IPS-11a (cell line): ENCODE data around the gene ARFGEF2.

Experiments
- H3K4me3 ChIP-seq: one replicate; pipeline ENCODE4 v1.5.1; 2013; ENCODE audit warnings: low read depth, low read length, control low read depth

Gene ARFGEF2

DNA sequence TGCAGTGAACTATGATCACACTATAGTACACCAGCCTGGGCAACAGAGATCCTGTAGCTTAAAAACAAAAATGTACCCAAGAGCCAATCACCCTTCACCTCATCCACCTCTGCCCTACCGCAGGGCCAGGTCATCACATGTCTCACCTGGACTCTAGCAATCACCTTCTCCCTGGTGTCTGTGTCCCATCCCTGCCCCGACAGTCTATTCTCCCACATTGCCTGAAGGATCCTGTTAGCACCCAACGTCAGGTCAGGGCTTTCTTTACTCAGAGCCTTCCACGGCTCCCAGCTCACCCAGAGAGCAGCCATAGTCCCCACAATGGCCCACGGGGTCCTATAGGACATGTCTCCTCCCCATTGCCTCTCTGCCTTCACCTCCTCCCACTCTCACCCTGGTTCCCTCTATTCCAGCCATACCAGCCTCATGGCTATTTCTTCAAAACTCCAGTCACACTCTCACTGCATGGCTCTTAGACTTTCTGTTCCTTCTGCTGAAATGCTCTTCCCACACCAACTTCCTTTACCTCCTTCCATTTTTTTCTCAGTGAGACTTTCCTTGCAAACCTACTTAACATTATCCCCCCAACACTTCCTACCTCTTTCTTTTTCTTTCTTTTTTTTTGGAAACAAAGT, 22.5 kb upstream of the ARFGEF2 start:
- no peak overlapping the region for H3K4me3 ChIP-seq

DNA sequence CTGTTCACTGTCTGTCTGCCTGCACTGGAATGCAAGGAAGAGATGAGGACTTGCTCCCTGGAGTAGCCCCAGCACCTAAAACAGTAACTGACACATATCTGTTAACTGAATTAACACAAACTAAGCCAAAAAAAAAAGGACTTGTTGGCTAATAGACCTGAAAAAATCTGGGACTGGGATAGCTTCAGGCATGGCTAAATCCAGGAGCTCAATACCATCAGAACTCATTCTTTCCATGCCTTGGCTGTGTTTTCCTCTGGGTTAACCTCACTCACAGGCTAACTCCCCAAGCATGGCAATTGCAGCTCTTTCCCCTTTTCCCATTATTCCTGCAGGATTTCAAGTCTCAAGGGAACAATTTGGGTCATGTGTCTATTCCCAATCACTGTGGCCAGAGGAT, 21.6 kb upstream of the ARFGEF2 start:
- no peak overlapping the region for H3K4me3 ChIP-seq

DNA sequence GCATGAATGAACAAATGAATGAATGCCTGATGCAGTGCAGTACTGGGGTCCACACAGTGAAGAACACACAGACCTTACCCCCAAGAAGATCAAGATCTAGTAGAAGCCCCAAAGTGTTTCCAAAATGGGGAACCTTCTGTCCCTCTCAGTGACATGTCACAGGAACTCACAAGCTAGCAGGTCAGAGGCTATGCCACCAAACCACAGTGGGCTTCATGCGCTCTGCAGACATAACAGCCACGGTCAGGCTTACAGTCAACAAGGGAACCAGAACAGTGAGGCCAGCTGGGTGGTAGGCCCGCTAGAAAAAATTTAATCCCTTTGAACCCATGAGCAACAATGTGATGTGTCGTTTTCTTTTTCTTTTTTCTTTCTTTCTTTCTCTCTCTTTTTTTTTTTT, 20.2 kb upstream of the ARFGEF2 start:
- H3K4me3 ChIP-seq: no peak overlapping the region

DNA sequence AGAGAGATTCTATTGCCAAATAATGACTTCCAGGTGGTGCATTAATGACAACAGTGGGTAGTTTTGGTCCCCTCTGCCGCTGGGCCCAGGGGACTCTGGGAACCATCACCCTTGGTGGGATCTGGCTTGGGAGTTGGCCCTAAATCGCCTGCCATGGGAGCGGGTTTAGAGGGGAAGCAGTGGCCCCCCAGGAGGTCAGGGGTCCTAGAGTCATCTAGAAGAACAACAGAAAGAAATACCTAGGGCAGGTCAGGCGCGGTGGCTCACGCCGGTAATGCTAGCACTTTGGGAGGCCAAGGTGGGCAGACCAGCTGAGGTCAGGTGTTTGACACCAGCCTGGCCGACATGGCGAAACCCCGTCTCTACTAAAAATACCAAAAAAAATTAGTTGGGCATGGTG, 17.8 kb upstream of the ARFGEF2 start:
- no peak overlapping the region for H3K4me3 ChIP-seq

DNA sequence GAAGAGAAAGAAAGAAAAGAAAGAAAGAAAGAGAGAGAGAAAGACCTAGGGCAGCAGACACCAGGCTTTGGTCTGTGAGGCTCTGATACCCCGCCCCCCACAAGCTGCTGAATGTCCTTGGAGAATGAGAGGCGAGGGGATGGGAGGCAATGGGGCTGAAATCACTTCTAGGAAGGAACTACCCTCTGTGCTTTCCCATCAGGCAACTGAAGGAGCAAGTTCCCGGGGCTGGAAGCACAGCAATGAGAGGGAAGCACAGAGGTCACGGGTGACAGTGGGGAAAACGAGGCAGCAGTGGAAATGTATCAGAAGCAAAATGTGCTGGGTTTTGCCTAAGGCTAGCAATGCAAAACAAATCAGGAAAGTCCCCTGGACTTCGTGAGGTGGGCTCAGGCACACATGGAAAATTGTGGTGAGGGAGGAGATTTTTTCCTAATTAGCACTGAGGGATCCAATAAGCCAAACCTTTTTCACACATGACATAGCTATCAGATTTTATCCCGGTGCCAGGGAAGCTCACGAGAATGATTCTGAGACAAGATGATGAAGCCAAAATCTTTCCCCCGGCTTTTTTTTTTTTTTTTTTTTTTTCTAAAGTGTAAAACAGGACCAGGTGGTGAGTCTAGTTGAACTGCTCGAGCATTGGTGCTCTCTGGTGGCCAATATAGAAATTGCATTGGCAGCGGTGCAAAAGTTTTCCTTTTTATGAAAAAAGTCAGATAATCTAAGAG, 16.8 kb upstream of the ARFGEF2 start:
- no peak overlapping the region for H3K4me3 ChIP-seq

DNA sequence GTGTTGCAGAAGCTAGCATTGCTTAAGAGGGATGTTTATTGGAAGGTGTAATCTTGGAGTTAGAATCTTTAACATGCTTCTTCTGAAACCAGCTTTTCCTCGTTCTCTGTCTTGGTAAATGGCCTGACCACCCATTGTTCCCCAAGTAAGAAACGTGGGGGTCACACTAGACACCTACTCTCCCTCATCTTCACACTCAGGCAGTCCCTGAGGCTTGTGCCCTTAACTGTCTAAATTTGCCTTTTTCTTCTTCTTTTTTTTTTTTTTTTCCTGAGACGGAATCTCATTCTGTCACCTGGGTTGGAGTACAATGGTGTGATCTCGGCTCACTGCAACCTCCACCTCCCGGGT, 16.2 kb upstream of the ARFGEF2 start:
- H3K4me3 ChIP-seq: no peak overlapping the region

DNA sequence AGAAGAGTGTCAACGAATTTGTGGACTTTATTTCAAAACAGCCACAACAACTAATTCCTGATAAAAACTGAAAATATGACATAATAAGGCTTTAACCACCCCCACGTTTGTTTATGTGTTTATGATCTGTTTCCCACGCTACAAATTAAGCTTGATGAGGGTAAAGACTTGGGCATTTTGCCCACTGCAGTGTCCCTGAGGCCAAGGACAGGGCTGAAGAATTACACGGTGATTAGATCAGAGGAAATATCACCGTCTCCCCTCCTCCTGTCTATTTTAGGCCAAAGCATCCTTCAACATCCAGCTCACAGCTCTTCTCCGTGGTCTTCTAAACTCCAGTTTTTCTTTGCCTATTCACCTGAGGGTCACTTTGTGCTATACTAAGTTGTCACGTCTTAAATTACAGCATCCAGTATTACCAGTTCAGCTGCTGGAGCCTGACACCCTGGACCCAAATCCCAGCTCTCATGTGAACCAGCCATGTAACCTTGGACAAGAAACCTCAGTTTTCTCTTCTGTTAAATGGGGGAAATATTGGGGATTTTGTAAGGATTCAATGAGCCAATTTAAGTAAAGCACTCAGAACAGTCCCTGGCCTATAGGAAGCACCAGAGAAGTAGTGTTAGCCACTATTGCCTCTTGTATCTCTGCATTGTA, 15.2 kb upstream of the ARFGEF2 start:
- H3K4me3 ChIP-seq: no peak overlapping the region

DNA sequence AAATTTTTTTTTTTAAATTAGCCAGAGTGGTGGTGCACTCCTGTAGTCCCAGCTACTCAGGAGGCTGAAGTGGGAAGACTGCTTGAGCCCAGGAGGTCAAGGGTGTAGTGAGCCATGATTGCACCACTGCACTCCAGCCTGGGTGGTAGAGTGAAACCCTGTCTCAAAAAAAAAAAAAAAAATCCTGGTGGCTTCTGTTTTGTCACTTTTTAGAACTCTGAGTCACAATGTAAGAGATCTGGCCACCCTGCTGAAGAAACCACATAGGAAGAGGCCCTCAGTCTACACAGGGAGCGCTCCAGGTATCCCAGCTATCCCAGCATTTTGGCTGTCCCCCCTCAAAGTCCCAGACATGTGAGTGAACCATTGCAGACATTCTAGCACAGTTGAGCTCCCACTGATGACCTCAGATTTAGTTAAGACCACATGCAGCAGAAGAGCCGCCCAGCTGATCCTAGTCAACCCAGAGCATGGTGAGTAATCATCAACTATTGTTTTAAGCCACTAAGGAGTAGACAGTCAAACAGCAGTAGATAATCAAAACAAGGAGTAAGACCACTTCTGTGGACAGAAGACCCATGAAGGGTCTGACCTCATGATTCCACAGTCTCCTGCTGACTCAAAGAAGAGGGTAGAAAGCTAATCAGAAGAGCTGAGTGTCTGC, 12.7 kb upstream of the ARFGEF2 start:
- H3K4me3 ChIP-seq: no peak overlapping the region

DNA sequence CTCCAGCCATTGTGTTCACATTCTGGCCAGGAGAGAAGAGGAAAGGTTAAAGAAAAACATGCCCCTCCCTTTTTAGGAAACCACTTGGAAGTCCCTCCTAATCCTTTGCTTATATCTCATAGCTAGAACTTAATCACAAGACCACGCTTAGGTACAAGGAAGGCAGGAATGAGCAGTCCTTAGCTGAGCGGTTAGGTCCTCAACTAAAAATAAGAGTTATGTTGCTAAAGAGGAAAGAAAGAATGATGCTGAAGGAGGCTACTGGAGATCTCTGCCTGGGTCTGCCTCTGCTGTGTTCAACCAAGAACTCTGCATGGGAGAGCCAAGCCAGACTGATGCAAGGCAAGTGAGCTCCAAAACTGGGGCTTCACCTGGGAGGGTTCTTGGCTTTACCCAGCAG, 11.6 kb upstream of the ARFGEF2 start:
- no peak overlapping the region for H3K4me3 ChIP-seq

DNA sequence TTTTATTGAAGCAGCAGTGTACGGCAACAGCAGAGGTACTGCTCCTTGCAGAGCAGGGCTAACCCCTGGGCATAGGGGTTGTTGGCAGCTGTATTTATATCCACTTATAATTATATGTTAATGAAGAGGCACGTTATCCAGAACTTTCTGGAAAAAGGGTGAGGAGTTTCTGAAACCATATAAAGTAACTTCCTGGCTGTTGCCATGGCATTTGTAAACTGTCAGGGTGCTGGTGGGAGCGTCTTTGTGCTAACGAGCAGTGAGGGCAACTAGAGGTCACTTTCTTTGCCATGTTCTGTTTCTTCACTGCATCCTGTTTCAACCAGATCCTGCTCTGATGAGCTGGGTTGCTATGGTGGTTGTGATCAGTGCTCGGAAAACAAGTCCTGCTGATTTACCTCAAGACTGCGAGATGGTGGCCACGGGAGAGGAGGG, 11.1 kb upstream of the ARFGEF2 start:
- no peak overlapping the region for H3K4me3 ChIP-seq

DNA sequence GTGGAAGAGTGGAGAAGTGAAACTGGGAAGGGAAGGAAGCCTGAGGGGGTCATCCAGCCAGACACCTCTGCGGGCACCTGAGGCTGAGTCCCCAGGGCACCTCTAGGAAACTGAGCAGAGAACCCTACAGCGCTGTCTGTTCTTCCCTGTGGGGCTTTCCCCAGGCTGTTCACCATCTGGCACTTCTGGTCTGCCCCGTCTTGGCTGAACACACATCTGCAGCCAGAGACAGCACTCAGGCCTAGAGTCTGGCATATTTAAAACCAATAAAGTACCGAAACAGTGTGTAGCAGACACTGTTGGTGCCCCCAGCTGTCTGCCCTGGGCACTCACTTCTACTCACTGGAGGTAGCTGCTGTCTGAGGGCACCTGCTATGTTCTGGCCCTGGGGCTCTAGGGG, 9.4 kb upstream of the ARFGEF2 start:
- H3K4me3 ChIP-seq: no peak overlapping the region

DNA sequence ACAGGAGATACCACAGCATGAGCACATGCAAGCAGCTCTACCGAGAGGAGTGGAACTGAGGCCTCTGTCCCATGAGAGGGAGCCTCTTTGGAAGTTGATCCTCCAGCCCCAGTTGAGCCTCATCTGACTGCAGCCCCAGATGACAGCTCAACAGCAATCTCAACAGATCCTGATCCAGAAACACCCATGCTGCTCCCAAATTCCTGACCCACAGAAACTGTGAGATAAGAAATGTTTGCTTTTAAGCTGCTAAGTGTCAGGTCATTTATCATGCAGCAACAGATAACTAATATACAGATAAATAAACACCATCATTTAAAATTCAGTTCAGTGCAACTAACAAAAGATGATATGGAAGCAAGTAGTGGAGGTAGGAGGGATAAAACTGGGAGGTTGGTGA, 4.8 kb upstream of the ARFGEF2 start:
- no peak overlapping the region for H3K4me3 ChIP-seq

DNA sequence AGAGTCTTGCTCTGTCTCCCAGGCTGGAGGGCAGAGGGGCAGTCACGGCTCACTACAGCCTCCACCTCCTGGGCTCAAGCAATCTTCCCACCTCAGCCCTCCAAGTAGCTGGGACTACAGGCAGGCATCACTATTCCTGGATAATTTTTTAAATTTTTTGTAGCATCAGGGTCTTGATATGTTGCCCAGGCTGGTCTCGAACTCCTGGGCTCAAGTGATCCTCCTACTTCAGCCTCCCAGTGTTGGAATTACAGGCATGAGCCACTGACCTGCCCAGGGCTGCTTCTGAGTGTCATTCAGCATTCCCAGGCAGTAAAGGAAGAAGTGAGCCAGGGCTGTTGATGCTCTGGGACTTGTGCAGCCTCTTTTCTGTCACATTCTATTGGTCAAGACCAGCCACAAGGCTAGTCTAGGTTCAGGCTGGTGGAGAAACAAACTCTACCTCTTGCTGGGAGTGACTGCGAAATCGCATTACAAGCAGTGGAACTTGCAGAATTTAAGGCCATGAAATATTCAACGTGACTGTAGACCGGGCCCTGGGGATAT, 2.1 kb upstream of the ARFGEF2 start:
- H3K4me3 ChIP-seq: no peak overlapping the region

DNA sequence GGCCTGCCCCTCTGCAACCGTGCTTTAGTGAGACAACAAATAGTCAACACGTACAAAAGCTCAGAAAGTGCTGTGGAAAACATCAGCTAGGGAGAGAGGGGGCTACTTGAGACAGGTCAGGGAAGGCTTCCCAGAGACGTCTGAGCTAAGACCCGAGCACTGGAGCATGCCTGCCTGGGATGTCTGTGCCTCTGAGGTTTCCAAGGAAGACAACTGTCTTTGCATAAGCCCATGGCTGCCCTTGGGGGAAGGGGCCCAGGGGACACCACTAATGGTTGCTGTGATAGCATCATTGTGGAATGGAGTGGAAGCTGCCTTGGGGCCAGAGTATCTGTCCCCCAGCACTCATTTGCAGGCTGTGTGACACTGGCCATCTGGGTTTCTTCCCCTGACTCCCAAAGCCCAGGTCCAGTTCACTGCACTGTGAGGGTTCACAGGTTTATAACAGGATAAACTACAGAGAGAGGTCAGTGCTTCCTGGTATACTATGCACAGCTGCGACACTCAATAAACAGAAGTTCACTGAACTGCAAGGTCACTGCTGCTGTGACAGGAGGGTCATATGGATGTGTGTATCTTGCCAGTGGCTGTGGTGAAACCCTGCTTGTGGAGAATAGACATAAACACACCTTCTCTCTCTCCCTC, 1.5 kb upstream of the ARFGEF2 start:
- no peak overlapping the region for H3K4me3 ChIP-seq

DNA sequence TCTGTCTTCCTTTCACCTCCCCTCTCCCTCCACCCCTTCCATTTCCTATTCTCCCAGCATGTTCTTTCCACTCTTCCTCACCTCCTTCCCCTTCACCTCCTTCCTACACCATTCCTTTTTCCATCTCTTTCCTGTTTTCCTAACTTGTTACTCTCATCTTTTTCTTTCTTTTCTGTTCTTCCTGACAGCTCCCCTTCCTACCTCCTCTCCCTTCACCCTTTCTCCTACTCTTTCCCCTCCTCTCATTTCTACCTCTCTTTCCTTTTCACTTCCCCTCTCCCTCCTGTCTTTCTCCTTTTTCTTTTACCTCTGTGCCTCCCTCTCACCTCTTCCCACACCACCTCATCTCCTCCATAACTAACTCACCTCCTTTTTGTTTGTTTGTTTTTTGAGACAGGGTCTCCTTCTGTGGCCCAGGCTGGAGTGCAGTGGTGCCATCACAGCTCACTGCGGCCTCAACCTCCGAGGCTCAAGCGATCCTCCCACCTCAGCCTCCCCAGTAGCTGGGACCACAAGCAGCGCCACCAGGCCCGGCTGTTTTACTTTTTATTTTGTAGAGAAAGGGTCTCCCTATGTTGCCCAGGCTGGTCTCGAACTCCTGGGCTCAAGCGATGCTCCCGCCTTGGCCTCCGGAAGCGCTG, 864 bp upstream of the ARFGEF2 start:
- H3K4me3 ChIP-seq: peak overlapping the region; percentile 88

DNA sequence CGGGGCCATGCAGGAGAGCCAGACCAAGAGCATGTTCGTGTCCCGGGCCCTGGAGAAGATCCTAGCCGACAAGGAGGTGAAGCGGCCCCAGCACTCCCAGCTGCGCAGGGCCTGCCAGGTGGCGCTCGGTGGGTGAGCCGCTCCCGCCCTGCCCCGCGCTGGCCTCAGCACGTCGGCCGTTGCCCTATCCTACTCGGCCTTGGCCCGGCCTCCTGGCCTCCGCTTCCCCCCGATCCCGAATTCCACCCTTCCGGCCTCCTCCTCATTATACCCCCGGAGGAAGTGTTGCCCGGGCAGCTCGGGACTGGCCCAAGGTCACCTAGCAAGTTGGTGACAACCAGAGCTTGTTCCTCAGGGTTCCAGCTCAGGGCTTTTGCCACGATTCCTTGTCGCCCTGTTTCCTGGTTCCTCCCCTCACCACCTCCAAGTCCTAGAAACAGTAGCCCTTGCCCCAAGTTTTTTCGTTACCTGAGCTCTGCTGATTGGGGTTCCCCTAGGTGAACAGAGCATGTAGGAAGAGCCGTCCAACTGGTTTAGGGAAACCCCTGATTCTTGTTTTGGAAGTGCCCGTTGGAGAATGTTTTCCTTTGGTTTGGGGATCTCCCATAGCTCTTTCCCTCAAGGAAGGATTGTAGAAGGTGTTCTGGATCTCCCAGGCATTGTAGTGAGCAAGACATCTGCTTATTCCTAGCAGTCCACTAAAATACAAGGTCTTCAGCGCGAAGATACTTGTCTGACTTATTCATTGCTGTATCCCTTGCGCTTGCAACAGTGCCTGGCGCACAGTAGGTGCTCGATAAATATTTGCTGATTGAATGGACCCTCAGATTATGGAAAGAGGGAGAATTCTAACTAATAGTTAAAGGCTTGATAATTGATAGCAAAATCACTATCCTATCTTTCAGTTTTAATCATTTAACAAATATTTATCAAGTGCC, 641 bp downstream of the ARFGEF2 start:
- H3K4me3 ChIP-seq: peak overlapping the region; percentile 88

DNA sequence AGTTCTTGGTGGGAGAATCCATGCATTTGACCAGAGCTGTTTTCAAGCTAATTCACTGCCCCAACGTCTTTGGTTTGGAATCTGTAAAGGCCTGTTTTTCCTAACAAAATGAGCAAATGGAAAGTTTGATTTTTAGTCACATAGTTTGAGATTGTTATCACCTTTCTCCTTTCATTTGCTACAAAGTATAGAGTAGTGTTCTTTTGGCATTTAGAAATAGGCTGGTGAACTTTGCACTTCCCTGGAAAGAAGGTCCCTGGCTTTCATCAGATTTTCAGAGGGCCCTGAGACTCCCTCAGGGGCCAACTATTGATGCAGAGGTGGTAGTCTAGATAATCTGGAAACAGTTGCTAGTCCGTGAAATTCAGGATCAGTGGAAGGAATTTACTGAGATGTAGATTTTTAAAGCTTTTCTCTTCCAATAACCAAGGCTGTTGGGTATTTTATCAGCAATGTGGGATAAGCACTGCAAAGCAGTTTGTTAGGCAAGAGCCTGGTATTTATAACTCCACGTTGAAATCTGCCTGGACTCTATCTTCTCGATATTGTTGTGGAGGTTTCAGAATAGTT, 1.7 kb downstream of the ARFGEF2 start:
- H3K4me3 ChIP-seq: no peak overlapping the region

DNA sequence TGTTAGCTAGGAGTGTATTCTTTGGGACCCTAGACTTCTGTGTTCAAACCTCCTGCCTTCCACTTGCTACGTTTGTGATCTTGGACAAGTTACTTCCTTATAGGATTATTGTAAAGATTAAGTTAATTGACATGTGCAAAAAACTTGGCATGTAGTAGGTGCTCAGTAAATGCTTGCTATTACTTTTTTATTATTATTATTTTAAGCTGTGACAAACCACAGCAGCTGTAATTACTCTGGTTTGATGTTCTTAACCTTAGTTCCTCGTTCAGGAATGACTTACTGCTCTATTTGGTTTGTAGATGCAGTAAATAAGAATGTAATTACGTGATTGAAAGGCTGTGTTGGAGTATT, 3.2 kb downstream of the ARFGEF2 start:
- H3K4me3 ChIP-seq: no peak overlapping the region

DNA sequence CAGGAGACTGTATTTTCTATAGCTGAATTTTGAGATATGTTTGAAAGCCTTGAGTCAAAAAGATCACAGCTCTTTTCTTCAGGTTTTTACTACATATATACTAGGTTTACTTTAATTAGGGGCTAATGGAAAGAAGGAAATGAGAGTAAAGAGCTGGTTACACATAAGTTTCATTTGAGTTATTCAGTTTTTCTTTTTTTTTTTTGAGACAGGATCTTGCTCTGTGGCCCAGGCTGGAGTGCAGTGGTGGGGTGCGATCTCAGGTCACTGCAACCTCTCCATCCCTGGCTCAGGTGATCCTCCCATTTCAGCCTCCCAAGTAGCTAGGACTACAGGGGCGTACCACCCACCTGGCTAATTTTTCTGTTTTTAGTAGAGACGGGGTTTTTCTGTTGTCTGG, 4.8 kb downstream of the ARFGEF2 start:
- no peak overlapping the region for H3K4me3 ChIP-seq
